ENCODE results near the gene ZNF580. TPM values are rescaled to one million over a fixed set of nuclear protein-coding genes. Genes with fewer than 3 reads are reported as not detected.

Gene ZNF580
- total and polyA plus RNA-seq, 8 donors, result 12.7 to 40.5 (median 18.7) TPM

DNA sequence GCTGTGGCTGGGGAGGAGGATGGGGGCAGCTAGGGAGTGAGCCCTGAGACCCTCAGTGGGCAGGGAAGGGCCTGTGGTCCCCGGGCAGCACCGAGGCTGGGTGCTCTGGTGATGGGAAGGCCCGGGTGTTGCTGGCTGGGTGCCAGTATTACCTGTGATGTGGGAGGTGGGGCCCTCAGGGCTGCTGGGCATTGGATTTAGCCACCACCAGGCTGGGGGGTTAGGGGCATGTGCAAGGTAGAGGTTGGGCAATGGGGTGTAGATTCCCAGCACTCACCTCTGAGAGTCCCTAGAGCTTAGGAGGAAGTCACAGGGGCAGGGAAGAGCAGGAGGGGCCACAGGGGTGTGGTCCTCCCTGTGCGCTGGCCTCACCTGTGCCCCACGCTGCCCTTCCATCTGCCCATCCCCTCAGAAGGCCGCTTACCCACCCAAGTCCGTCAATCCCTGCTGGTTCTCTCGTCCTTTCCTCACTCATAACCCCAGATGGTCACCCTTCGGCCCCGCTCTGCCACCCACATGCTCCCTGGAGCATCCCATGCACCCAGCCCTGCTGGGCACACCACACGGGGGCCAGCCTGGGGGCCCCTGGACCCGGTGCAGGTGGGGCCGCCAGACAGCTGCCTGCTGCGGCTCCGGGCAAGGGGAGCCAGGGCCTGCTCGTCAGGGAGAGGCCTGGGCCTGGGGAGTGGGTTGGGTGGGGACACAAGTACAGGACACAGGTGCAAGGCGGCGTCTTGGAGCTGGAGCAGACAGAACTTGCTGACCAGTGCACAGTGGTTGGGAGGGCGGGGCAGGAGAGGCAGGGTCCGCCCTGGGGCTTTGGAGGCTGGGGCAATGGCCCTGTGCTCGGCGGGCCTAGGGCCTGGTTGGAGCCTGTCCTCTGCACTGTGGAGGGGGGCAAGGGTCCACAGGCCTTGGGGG, 46.7 kb downstream of the ZNF580 start:
- ATAC-seq (no peak), FAIRE-seq (no peak)

DNA sequence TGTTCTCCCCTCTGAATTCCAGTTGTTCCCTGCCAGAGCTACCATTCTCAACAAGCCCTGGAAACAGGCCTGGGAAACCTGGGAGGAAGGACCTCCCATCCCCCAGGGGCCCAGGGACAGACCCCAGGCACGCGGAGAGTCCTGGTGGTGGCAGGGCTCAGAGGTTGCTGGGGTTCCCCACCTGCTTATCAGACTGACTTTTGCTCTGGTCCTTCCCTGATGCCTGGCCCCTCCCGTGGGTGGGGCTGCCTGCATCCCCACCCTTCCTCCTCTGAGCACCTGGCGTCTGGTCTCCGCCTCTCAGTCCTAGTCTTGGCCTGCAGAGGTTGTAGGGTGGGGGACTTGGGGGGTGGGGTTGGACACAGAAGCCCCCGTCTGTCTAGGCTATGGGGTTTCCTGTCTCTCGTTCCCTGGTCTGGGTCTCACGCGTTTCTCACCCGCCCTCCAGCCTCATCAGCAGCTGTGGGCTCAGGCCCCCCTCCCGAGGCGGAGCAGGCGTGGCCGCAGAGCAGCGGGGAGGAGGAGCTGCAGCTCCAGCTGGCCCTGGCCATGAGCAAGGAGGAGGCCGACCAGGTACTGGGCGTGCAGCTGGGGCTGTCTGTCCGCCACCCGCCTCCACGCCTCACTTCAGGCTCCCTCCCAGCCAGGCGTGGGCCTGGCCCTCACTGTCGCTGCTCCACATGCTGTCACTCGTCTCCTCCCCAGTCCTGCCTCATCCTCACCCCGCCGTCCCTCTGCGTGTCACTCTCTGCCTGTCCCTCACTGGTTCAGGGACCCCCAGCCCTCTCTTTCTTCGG, 47.8 kb downstream of the ZNF580 start:
- DNase-seq, result peak in 3 of 6 donors; percentile 31 to 63 (median 49)
- Histone ChIP-seq H3K27me3 (no peaks in the 10 kb centered on the region), H3K27ac (no peak overlapping the region), H3K4me1 (peaks cover 14 to 19% (median 15%) of the 10 kb centered on the region in 3 donors), H3K36me3 (peaks cover 4 to 47% (median 41%) of the 10 kb centered on the region in 3 donors), H3K9me3 (no peaks in the 10 kb centered on the region), H3K4me3 (no peak overlapping the region)
- ATAC-seq, result peak in 1 of 4 donors; percentile 13
- no peak for FAIRE-seq
- TF ChIP-seq, protein P1, sequence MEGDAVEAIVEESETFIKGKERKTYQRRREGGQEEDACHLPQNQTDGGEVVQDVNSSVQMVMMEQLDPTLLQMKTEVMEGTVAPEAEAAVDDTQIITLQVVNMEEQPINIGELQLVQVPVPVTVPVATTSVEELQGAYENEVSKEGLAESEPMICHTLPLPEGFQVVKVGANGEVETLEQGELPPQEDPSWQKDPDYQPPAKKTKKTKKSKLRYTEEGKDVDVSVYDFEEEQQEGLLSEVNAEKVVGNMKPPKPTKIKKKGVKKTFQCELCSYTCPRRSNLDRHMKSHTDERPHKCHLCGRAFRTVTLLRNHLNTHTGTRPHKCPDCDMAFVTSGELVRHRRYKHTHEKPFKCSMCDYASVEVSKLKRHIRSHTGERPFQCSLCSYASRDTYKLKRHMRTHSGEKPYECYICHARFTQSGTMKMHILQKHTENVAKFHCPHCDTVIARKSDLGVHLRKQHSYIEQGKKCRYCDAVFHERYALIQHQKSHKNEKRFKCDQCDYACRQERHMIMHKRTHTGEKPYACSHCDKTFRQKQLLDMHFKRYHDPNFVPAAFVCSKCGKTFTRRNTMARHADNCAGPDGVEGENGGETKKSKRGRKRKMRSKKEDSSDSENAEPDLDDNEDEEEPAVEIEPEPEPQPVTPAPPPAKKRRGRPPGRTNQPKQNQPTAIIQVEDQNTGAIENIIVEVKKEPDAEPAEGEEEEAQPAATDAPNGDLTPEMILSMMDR (IDR thresholded peaks at IDR 0.05), result no peak
- 82 to 84% methylated on average over 24 to 27 of the region's 27 CpGs for WGBS, 2 donors
- intact Hi-C loops (cut with DNase I), result no loop called here

More for the DNA sequence above, 46.7 kb downstream of the ZNF580 start:
- no peak overlapping the region for H3K27ac ChIP-seq
- DNase-seq, result peak in 3 of 6 donors; percentile 47 to 80 (median 60)
- H3K4me1 ChIP-seq, result peaks cover 21 to 28% (median 23%) of the 10 kb centered on the region in 3 donors
- intact Hi-C loops (cut with DNase I), result no loop called here
- TF ChIP-seq, protein P1 (IDR thresholded peaks at IDR 0.05), result no peak
- H3K4me3 ChIP-seq, result no peak overlapping the region
- 81 to 82% methylated on average over 22 of the region's 22 CpGs for WGBS, 2 donors
- no peaks in the 10 kb centered on the region for H3K9me3 ChIP-seq
- no peaks in the 10 kb centered on the region for H3K27me3 ChIP-seq
- peaks cover 4 to 36% (median 31%) of the 10 kb centered on the region in 3 donors for H3K36me3 ChIP-seq

DNA sequence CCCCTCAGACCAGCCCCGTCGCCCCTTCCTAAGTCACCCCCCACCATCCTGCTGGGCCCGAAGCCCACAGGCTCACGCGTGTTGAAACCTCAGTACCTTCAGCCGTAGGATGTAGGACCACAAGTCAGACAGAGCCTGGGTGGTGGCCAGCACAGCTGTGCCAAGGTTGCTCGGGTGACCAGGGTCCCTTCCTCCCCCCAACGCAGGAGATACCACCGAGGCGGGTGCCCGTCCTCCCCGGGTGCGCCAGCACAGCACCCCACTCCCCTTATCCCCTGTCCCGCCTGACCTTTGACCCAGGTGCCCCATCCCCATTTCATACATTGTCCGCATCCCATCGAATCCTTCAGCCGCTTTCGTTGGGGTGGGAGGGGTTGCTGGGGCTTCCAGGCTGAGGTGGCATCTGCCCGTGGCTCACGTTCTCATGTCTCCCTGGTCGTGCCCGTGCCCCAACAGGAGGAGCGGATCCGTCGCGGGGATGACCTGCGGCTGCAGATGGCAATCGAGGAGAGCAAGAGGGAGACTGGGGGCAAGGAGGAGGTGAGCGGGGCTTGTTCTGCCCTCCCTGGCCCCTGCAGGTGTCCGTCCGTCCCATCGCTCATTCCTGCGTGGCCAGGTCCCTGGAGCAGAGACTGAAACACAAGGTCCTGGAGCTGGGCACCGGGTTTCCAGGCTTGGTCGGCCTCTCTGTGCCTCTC, 48.8 kb downstream of the ZNF580 start:
- Histone ChIP-seq H3K27me3 (no peaks in the 10 kb centered on the region), H3K9me3 (no peaks in the 10 kb centered on the region), H3K4me1 (peaks cover 7 to 10% (median 9%) of the 10 kb centered on the region in 3 donors), H3K27ac (no peak overlapping the region), H3K4me3 (no peak overlapping the region), H3K36me3 (peaks cover 4 to 57% (median 46%) of the 10 kb centered on the region in 3 donors)
- intact Hi-C loops (cut with DNase I), result loop anchor here in 1 of 3 donors (10.0 kb wide), 1 partner anchor 125 kb away; no protein-coding TSS in a partner anchor
- TF ChIP-seq, protein P1 (IDR thresholded peaks at IDR 0.05), result no peak
- FAIRE-seq, result no peak
- DNase-seq, result peak in 2 of 6 donors; percentile 28 to 44
- 94% methylated on average over 34 to 35 of the region's 35 CpGs for WGBS, 2 donors
- ATAC-seq, result no peak

DNA sequence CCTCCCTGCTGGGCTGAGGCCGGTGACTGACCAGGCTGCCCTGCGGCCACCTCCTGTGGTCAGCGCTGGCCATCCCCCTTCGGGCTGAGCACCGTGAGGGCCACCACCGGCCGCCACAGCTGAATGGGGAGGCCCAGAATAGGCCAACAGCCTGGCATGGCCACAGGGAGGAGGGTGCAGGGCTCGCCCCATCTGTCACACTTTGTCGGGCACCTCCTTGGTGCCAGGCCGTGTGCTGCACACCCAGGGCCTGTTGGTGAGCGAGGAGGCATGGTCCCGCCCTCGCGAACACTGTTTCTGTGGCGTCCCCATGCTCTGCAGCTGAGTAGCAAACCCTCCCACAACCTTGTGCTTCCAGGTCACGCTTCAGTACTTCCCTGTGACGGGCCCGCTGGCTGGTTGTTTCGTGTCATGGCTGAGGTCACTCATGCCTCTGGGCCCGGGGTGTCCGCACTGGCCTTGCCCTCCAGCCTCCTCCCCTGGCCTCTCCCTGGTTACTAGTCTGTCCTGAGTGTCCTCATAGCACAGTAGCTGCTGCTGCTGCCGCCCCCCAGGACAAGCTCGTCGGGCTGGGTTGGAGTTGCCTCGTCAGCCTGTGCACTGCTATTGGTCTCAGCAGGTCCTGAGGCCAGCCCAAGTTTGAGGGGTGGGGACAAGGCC, 49.4 kb downstream of the ZNF580 start:
- peak in 2 of 6 donors; percentile 43 to 77 for DNase-seq
- TF ChIP-seq, protein P1 (IDR thresholded peaks at IDR 0.05), result no peak
- WGBS, 2 donors, result 95 to 96% methylated on average over 25 of the region's 25 CpGs
- intact Hi-C loops (cut with DNase I), result loop anchor here in 1 of 3 donors (10.0 kb wide), 1 partner anchor 125 kb away; no protein-coding TSS in a partner anchor
- H3K4me3 ChIP-seq, result no peak overlapping the region
- no peaks in the 10 kb centered on the region for H3K9me3 ChIP-seq
- H3K4me1 ChIP-seq, result peaks cover under 1 to 4% (median 3%) of the 10 kb centered on the region in 3 donors
- H3K36me3 ChIP-seq, result peaks cover 4 to 63% (median 52%) of the 10 kb centered on the region in 3 donors
- FAIRE-seq, result no peak
- H3K27ac ChIP-seq, result no peak overlapping the region
- no peaks in the 10 kb centered on the region for H3K27me3 ChIP-seq
- no peak for ATAC-seq
